Stimulated activated CD4-positive, alpha-beta T cell treated with anti-CD3 and anti-CD28 coated beads, Interleukin-1b, Interleukin-23, amount 100 ng/mL, for 48 hours (primary cell): ENCODE results near the gene EBI3.
"Not testable (repeated sequence)": the region's sequence is repeated elsewhere in the genome, so short reads cannot be mapped to it uniquely, and the experiment has no call there.

Experiments used
- DNase-seq: peaks from one replicate; pipeline ENCODE4 v3.0.0-alpha.2; 2020

Gene EBI3

DNA sequence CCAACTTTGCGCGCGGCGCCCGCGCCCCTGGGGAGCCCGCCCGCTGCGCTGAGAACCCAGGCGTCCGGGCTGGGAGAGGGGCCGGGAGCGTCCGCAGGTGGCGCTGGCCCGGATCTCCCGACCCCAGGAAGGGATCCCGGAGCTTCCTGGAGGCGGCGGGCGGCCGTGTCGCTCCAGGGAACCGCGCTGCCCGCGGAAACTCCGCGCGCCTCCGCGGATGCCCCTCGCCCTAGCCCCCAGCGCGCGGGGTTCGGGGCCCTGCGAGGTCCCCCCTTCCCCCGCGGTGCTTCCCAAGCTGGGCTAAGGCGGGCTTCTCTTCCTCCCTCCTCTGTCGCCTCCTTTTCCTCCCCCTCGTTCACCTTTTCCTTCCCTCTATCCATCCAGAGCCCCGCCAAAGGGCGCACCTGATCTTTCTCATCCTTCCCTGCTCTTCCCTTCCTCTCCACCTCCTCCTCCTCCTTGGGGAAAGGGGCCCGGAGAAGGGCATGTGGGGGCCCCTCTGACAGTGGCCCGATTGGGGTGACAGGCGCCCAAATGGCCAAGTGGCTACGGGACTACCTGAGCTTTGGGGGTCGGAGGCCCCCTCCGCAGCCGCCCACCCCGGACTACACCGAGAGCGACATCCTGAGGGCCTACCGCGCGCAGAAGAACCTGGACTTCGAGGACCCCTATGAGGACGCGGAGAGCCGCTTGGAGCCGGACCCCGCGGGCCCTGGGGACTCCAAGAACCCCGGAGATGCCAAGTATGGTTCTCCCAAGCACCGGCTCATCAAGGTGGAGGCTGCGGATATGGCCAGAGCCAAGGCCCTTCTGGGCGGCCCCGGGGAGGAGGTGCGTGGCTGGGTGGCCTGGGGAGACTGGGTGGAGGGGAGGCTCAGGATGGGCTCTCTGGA is 50.5 kb downstream of the EBI3 start:
- no peak for DNase-seq

DNA sequence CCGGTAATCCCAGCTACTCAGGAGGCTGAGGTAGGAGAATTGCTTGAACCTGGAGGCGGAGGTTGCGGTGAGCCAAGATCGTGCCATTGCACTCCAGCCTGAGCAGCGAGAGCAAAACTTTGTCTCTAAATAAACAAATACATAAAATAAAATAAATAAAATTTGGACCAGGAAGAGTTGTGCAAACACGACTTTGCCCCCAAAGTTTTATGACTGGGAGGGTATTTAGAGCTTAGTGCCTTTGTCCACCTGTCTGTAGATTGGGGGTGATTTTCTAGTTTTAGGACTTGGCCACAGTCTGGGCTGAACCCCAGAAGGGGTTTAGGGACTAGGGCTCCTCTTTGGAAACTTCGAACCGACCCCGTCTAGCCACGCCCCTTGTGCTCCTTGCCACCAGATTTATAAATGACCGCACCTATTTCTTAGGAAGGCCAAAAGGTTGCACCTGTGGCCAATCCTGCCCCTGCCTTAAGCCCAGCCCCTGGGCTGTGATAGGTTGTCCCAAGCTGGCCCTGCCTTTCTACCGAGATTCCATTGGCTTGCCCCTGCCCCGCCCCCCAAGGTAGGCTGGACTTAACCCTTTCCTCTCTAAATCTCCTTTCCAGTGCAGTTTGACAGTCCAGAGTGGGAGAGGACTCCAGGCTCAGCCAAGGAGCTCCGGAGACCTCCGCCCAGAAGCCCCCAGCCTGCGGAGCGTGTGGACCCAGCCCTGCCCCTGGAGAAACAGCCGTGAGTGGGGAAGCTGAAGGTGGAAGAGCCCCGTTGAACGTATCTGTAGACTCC is 55.0 kb downstream of the EBI3 start:
- no peak for DNase-seq

DNA sequence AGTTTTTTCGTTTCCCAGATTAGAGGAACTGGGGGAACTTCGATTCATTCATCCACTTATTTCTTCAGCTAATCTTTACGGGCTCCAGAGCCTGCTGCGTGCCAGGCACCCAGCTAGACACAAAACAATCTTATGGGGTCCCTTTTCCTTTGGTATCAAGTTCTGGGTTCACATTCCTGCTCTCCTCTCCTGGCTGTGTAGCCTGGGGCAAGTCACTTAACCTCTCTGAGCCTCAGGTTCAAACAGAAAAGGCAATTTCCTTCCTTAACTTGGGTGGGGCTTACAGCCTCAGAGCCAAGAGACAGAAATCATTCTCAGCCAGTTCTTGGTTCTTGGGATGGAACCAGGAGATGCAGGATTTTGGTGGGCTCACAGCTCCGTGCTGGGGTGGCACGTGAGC is 55.7 kb downstream of the EBI3 start:
- DNase-seq = no peak

DNA sequence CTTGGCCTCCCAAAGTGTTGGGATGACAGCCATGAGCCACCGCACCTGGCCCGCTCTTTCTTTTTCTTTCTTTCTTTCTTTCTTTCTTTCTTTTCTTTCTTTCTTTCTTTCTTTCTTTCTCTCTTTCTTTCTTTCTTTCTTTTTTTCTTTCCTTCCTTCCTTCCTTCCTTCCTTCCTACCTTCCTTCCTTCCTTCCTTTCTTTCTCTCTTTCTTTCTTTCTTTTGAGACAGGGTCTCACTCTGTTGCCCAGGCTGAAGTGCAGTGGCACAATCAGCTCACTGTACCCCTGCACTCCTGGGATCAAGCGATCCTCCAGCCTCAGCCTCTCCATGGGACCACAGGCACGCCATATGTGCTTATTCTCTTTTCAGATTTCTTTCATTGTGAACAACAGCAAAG is 56.8 kb downstream of the EBI3 start:
- not testable (repeated sequence) for DNase-seq
